ENCODE results near the gene IGF2BP2. TPM values are rescaled to one million over a fixed set of nuclear protein-coding genes. Genes with fewer than 3 reads are reported as not detected.

Gene IGF2BP2
- total and polyA plus RNA-seq, 7 donors: 1.1 to 5.6 (median 2.3) TPM

GRCh38 chr3:185715091-185715490 lies 109.8 kb downstream of the IGF2BP2 start:
- Histone ChIP-seq H3K27me3 (ENCODE audit: insufficient read depth in 3 of 3, low read length in 2 of 3) (peaks cover 0 to 2% (median 2%) of the 10 kb centered on the region in 3 donors), H3K4me3 (no peak overlapping the region), H3K36me3 (ENCODE audit: insufficient read depth in 1 of 2, low read depth in 1 of 2) (no peaks in the 10 kb centered on the region), H3K9me3 (no peaks in the 10 kb centered on the region), H3K4me1 (no peaks in the 10 kb centered on the region), H3K27ac (no peak overlapping the region)
- WGBS, 3 donors: 67 to 68% (median 67%) methylated on average over 8 of the region's 8 CpGs
- DNase-seq: no peak
- no peak for ATAC-seq
- TF ChIP-seq CTCF (IDR thresholded peaks at IDR 0.05): no peak
- intact Hi-C loops (cut with DNase I): no loop called here

GRCh38 chr3:185714085-185714484 lies 110.8 kb downstream of the IGF2BP2 start:
- DNase-seq (no peak), ATAC-seq (no peak)
- H3K27me3 ChIP-seq (ENCODE audit: insufficient read depth in 3 of 3, low read length in 2 of 3): peaks cover 0 to 2% (median 2%) of the 10 kb centered on the region in 3 donors
- H3K4me1 ChIP-seq: no peaks in the 10 kb centered on the region
- no peak overlapping the region for H3K27ac ChIP-seq
- no peaks in the 10 kb centered on the region for H3K36me3 ChIP-seq (ENCODE audit: insufficient read depth in 1 of 2, low read depth in 1 of 2)
- no peak overlapping the region for H3K4me3 ChIP-seq
- intact Hi-C loops (cut with DNase I): no loop called here
- no peak for TF ChIP-seq CTCF (IDR thresholded peaks at IDR 0.05)
- no peaks in the 10 kb centered on the region for H3K9me3 ChIP-seq
- 93 to 100% (median 97%) methylated on average over 2 of the region's 2 CpGs for WGBS, 3 donors

DNA sequence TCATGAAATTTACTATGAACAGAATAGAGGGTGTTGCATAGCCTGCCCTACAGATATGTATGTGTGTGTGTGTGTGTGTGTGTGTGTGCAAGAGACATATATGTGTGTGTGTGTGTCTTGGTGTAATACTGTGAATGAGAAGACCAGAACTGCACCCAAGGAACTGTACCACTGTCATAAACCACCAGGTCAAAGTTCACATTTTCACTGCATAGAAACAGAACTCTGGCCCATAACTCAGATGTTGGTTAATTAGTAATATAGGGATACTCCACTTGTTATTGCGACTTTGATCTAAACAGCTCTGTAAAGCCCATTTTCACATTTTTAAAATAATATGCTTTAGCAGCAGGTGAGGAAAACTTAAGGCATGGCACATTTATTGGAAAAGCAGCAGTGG lies 111.8 kb downstream of the IGF2BP2 start:
- H3K27me3 ChIP-seq (ENCODE audit: insufficient read depth in 3 of 3, low read length in 2 of 3): peaks cover 0 to 2% (median 2%) of the 10 kb centered on the region in 3 donors
- H3K27ac ChIP-seq: no peak overlapping the region
- ATAC-seq (no peak), DNase-seq (no peak)
- intact Hi-C loops (cut with DNase I): no loop called here
- TF ChIP-seq CTCF (IDR thresholded peaks at IDR 0.05): no peak
- H3K36me3 ChIP-seq (ENCODE audit: insufficient read depth in 1 of 2, low read depth in 1 of 2): no peaks in the 10 kb centered on the region
- 99 to 100% (median 100%) methylated on average over 1 of the region's 1 CpG for WGBS, 3 donors
- no peak overlapping the region for H3K4me3 ChIP-seq
- H3K4me1 ChIP-seq: no peaks in the 10 kb centered on the region
- H3K9me3 ChIP-seq: no peaks in the 10 kb centered on the region

GRCh38 chr3:185712337-185712736 lies 112.5 kb downstream of the IGF2BP2 start:
- ATAC-seq: no peak
- intact Hi-C loops (cut with DNase I): no loop called here
- H3K4me3 ChIP-seq: no peak overlapping the region
- TF ChIP-seq CTCF (IDR thresholded peaks at IDR 0.05): no peak
- no peak overlapping the region for H3K27ac ChIP-seq
- no peaks in the 10 kb centered on the region for H3K4me1 ChIP-seq
- no peaks in the 10 kb centered on the region for H3K9me3 ChIP-seq
- 70 to 75% (median 74%) methylated on average over 3 of the region's 3 CpGs for WGBS, 3 donors
- H3K27me3 ChIP-seq (ENCODE audit: insufficient read depth in 3 of 3, low read length in 2 of 3): peaks cover 0 to 2% (median 2%) of the 10 kb centered on the region in 3 donors
- no peaks in the 10 kb centered on the region for H3K36me3 ChIP-seq (ENCODE audit: insufficient read depth in 1 of 2, low read depth in 1 of 2)
- no peak for DNase-seq

GRCh38 chr3:185711255-185711870 lies 113.5 kb downstream of the IGF2BP2 start:
- H3K36me3 ChIP-seq (ENCODE audit: insufficient read depth in 1 of 2, low read depth in 1 of 2): no peaks in the 10 kb centered on the region
- 48 to 58% (median 57%) methylated on average over 8 of the region's 8 CpGs for WGBS, 3 donors
- DNase-seq: no peak
- no peak for ATAC-seq
- H3K4me3 ChIP-seq: no peak overlapping the region
- intact Hi-C loops (cut with DNase I): no loop called here
- H3K27me3 ChIP-seq (ENCODE audit: insufficient read depth in 3 of 3, low read length in 2 of 3): peaks cover 0 to 2% (median 0%) of the 10 kb centered on the region in 3 donors
- TF ChIP-seq CTCF (IDR thresholded peaks at IDR 0.05): no peak
- H3K9me3 ChIP-seq: no peaks in the 10 kb centered on the region
- no peak overlapping the region for H3K27ac ChIP-seq
- H3K4me1 ChIP-seq: no peaks in the 10 kb centered on the region
